HG02970 (cell line): ENCODE measurements around the gene TMEM184C.

ENCODE experiments used
- ATAC-seq: cut with Tn5 transposase; IDR thresholded peaks from one replicate; pipeline ENCODE4 v1.9.1; 2021; ENCODE audit warnings: mild to moderate bottlenecking, moderate library complexity, moderate number of reproducible peaks; ENCODE audit not compliant: unreplicated experiment, low FRiP score

TMEM184C gene

DNA sequence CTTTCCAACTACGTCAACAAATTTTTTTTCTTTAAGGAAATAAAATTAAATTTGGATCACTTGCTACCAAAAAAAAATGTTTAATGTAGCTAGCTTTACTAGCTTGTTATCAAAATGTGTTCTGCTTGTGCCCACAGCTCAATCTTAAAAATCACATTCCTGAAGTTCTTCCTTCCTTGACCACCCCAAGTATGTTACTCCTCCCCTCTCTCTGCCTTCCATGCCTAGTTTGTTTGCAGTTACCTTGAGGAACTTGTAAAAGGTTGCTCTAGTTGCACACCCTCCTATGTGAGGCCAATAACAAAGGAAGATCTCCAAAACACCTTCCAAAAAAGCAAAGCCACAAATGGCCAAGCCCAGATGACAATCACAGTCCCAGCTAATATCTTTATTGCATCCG is 19.6 kb upstream of the TMEM184C start:
- ATAC-seq = no peak

DNA sequence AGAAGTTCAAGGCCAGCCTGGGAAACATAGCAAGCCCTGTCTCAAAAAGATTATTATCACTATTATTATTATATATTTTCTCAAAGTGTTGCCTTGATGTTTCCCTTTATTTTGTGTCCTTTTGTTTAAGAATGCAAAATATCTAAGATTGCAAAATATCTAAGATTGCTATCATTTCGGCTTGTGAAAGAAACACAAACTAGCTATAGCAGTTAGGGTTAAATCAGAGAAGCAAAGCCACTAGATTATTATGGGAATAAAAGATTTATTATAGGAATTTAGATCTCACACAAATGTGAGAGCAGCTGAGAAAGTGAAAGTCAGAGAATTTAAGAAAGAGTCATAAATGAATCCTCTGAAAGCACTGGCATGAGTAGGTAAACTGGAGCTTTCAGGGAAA is 18.0 kb upstream of the TMEM184C start:
- ATAC-seq = no peak

DNA sequence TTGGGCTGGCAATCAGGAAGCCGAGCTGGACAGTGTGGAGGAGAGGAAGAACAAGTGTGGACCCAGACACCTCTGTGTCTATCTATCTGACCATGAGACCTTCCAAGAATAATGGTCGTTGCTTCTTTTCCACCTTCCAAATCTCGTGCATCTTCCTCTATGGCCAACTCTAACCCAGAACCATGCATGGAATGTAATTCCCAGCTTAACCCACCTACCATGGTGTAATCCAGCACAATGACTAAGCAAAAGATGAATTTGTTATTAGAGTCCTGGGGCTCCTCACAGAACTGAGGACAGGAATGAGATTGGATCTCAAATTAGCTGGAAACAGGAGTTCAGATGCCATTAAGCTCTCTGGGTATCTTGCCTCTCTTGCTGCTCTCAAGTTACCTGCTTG is 17.4 kb upstream of the TMEM184C start:
- no peak for ATAC-seq

DNA sequence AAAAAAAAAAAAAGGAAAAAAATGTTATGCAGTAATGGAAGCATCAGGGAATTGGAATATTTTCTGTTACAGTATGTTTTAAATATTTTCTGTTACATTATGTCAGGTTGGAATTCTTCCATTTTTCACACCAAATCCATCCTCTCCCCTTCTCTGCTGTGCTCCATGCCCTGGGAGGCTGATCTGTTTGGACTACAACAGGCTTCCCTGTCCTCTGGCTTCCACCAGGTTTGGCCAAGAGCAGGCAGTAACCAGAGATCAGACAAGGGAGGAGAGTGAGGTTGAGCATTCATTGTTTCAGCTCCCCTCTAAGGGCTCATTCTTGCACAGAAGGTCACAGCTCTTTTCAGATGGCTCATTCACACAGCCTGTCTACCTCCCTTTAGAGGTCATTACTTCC is 11.7 kb upstream of the TMEM184C start:
- no peak for ATAC-seq

DNA sequence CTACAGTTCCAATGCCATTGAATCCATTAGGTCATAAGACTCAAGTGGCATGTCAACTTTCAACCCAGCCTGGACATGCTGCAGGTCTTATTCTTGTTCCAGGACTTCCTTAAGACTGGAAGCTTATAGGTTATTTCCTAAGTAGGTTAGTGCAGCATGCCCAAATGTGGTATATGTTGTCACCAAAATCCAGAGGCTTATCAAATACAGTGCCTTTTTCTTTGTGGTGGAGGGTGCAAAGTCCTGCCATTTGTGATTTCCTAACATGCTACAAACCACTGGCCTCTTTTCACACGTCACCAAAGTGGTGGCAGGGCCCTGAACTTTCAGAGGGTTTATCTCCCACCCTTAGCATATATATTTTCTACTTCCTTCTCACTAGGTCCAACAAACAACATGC is 9.7 kb upstream of the TMEM184C start:
- ATAC-seq = no peak

DNA sequence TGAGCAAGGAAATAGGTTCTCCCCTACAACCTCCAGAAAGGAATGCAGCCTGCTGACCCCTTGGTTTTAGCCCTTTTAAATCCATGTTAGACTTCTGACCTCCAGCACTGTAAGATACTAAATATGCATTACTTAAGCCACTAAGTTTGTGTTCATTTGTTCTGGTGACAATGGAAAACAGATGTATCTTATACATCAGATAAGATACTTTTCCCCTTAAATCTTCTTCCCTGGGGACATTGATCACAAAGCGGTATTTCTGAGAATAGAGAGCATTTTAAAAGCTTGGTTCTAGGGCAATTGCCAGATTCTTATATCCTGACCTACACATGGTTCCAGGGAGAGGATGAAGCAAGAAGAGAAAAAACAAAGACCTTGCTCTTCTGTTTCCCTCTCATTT is 6.5 kb upstream of the TMEM184C start:
- no peak for ATAC-seq

DNA sequence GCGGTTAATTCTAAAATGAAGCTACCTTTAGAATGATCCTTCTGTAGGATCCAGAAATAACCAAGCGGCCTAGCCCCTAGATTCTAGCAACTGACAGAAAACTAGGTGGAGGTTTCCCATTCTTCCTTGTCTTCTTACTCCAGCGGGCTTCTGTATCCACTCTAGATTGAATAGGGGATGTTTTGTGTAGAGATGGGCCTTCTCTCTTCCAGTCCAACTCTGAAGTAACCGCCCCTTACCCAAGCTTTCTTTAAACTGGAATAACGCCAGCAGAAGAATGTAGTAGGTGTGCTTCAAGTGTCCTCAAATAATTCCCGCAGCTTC is 386 bp upstream of the TMEM184C start:
- peak; percentile 1 for ATAC-seq

DNA sequence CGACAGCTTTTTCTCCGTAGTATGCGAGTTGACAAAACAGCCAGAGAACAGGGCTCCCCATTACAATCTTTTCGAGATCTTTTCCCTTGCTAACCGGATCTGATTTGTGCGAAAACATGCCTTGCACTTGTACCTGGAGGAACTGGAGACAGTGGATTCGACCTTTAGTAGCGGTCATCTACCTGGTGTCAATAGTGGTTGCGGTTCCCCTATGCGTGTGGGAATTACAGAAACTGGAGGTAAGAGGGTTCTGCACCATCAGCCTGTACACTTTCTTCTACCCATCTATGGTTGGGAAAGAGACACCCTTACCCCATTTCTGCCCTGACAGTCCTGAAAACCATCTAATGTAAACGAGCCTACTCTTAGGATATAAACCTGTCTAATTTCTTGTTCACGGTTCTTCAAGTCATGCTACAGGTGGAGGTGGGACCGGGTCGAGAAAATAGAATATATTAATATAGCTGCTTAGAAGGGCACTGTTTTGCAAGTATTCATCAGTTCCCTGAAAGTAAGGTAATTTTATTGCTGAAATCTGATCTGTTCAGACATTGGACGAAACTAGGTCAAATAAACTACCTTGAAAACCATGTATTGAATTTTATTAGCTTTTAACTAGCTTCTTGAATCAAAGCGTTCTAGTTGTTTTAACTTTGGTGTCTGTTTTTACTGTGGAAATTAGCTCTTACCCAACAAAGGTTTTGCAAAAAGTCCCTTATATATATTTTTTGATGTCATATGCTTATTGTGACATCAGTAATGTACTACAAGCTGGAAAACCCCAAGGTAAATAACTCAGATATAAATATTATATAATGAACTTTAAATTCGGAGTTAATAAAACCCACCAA is 869 bp downstream of the TMEM184C start:
- peak; percentile 2 for ATAC-seq

DNA sequence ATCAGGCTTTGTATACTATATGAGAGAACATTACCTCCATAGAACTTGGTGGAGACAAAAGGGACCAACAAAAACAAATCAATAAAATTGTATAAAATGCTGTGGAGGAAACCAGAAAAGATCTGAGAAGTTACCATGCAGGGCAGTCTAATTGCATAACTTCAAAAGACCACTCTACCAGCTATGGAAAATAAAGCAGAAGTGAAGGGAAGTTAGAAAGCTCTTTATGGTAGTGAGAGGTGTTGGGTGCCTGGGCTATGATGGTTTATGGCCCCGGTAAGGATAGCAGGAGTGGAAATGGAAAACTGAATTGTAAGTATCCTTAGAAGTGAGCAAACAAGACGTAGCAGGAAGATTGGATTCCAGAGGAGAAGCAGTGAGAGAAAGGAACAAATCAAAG is 3.1 kb downstream of the TMEM184C start:
- no peak for ATAC-seq

DNA sequence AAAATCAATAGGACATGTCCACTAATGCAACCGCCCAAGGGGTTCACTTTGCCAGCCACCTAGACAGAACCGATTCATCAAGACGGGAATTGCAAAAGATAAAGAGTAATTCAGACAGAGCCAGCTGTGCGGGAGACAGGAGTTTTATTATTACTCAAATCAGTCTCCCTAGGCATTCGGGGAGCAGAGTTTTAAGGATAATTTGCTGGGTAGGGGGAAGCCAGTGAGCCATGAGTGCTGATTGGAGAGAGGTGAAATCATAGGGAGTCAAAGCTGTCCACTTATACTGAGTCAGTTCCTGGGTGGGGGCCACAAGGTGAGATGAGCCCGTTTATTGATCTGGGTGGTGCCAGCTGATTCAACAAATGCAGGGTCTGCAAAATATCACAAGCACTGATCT is 8.5 kb downstream of the TMEM184C start:
- ATAC-seq = no peak

DNA sequence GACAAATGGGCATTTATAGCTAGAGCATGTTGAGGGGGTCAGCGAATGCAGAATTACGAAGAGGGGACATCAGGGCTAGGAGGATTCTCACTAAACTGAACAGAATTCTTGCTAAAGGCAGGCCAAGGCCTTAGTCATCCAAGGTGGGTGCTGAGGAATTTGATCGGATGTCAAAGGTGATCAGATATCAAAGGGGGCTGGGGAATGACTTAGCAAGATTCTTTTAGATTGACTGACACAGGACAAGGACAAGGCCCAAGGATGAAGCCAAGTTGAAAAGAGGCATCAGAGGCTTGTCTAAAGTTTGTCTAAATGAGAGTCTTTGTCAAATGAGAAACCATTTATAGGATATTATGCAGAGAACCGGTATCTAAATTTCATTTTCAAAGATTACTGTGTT is 9.7 kb downstream of the TMEM184C start:
- no peak for ATAC-seq

DNA sequence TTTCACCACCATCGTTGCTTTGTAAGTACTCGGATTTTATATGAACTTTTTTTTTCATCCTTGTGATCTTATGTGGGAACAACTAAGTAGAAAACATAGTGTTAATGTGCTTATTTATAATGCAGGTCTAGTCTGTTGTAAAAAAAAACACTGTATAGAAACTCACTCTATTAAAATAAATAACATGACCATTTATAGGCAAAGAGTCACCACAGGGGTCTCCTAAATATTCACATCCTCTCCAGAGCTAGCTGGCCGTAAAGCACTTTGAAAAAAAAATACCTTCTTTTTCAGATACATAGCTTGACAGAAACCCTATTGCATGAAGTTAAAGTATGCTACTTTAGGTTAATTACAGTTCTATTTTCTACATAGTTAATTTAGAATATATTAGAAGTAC is 11.2 kb downstream of the TMEM184C start:
- no peak for ATAC-seq

DNA sequence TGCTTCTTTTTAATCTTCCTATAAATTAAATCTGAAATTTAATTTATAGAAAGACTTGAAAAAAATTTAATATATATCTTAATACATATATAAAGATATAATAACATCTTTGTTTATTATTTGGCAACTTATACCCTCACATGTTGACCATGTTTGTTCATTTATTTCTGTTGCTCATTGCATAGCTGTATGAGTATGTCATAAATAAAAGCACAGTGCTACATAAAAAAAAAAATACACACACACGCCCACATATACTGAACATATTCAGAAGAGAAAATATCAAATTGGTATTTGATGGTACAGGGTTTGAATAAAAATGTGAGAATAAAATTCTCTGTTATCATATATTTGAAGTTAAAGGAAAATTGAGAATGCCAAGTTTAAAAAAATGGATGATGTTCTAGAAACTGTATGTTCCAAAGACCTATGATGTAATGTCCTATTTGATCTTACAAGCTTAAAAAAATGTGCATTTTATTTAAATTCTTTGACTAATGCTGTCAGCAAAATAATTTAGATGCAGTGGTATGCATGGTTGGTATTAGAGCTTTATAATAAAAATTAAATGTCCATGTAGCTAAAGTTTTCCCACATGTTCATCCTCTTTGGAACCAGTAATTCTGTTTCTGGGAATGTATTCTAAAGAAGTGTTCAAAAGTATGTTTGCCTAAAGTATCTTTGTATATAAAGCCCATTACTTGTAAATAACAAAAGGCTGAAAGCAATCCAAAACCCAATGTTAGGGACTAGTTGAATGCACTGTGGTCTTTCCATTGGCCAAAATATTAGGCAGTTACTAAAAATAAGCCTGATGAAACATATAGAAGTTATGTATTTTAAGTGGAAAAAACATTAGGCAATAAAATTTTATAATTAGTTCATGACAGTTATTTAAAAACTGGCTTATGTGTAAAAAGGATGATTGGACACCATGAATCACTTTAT is 12.9 kb downstream of the TMEM184C start:
- ATAC-seq = no peak

DNA sequence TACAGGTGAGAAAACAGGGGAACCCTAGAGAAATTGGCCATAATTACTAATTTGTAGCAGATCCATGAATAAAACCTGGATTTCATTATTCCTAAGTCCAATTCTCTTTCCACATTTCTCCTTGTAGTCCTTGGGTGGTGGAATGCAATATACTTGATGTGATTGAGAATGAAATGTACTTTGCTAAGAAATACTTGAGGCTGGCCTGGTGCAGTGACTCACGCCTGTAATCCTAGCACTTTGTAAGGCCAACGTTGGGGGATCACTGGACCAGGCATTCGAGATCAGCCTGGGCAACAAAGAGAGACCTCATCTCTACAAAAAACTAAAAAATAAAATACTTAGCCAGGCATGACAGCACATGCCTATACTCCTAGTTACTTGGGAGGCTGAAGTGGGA is 15.9 kb downstream of the TMEM184C start:
- no peak for ATAC-seq

DNA sequence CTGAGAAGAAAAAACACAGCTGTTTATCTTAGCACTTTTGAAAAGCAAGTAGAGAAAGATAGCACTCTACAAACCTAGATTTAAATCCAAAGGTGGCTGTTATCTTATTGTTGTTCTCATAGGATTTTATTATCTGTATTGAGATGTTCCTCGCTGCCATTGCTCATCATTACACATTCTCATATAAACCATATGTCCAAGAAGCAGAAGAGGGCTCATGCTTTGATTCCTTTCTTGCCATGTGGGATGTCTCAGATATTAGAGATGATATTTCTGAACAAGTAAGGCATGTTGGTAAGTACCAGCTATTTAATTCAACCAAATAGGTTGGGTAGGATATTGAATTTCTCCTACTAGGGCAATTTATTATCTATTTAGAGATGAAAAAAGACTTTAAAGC is 16.4 kb downstream of the TMEM184C start:
- ATAC-seq = no peak

DNA sequence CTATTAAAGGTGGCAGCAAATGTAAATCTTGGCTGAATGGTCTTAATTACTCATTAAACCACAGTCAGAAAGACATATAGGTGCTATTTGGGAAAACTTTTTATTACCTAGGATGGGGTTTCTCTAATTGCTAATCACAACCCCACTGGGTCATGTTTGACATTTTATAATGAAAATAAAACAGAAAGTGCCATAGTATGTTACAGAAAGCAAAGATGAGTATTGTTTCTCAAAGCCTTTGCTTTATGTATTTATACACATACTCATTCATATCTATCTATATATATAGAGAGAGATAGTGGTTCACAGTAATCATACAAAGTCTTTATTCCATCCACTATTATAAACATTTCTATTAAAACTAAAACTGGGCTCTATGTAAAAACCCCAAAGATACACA is 18.2 kb downstream of the TMEM184C start:
- ATAC-seq = no peak

DNA sequence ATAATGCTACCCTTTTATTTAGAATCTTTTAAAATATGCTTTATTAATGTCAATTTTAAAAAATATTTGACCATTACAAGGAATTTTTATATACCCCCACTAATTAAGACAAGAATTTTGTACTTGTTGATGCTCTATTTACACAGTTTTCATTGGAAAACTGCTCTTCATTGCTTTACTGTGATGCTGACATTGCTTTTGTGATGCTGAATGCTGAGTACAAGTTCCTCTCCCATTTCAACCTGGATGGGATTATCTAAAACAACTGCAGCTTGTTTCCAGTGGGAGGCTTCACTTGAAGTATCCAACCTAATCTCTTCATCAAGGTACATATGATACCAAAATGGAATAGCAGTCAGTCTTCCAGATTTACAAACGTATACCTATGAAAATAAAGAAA is 21.2 kb downstream of the TMEM184C start:
- ATAC-seq = no peak

DNA sequence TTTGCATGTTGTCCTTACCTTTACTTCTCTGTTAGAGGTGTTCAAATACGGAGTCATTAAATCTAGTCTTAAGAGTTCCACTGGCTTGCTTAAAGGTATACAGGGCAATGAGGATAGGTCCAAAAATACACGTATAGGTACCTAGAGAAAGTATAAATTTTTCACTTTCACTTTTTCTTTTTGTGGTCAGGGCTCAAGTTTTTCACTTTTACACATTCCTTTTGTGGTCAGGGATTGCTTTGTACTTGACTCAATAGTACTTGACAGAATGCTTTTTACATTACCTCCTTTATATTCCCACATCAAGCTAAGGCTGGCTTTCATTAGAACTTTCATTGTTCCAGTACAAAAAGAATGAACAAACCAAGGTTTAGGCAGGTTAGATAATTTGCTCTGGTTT is 21.7 kb downstream of the TMEM184C start:
- no peak for ATAC-seq

DNA sequence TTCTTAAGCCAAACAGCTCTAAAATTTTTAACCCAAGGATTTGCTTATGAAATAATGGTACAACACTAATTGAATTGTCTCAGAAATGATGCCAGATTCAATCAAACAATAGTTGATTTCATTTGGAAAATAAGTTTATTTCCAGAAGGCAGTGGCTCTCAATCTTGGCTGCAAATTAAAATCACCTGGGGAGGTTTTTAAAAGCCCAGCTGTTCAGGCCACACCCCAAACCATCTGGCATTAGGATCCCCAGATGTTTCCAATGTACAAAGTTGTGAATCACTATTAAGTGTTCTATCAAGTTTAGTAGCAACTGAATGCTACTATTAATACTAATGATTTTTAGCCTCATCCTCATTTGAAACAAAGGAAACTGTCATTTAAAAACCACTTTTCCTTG is 22.2 kb downstream of the TMEM184C start:
- no peak for ATAC-seq

DNA sequence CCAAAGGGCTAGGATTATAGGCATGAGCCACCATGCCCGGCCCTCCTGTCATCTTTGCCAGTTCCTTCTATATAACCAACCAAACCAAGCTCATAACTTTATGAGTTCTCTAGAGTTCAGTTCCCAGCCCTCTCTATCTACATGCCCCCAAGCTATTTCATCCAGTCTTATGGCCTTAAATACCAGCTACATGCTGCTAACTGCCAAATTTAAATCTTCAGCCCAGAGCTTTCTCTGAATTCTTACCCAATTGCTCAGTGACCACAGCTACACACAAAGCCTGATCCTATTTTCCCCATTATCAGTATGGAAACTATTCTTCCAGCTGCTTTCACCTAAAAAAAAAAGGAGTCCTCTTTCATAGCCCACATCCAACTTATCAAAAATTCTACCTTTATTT is 23.1 kb downstream of the TMEM184C start:
- no peak for ATAC-seq

DNA sequence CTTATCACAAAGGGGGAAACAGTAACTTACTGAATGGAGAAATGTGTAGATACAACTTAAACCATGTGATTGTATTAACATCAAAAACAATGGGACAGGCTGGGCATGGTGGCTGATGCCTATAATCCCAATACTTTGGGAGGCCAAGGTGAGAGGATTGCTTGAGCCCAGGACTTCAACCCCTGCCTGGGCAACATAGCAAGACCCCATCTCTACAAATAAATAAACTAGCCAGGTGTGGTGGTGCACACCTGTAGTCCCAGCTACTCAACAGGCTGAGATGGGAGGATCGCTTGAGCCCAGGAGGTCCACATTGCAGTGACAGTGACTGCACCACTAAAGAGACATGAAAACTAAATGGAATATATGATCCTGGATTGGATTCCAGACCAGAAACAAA is 26.4 kb downstream of the TMEM184C start:
- ATAC-seq = no peak

DNA sequence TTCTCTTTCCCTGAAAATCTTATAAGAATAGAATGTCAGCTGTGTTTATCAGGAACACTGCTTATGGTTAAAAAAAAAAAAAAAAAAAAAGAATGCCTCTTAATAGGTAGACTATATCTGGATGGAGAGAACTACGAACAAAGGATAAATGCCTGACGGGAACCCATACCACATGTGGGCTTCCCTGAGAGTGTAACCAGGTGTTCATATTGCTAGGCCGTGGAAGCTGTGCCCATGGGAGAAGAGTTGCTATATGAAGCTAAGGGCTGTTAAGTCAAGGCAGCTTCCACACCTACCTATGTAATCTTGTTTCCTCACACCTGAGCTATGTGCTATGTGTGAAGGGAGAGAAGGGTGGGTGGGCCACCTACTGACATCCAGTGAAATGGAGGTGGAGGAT is 27.3 kb downstream of the TMEM184C start:
- no peak for ATAC-seq
